Stimulated activated CD8-positive, alpha-beta memory T cell treated with anti-CD3 and anti-CD28 coated beads, Interleukin-15, amount 100 ng/mL, for 4 hours (primary cell): ENCODE data around the gene ABCA6.
"Not testable (repeated sequence)": the region's sequence is repeated elsewhere in the genome, so short reads cannot be mapped to it uniquely, and the experiment has no call there.

Experiments used
- DNase-seq, 2 donors: peaks; one replicate each; pipeline ENCODE4 v3.0.0-alpha.2; 2020; ENCODE audit warnings: low read depth in 2 of 2

ABCA6 gene

DNA sequence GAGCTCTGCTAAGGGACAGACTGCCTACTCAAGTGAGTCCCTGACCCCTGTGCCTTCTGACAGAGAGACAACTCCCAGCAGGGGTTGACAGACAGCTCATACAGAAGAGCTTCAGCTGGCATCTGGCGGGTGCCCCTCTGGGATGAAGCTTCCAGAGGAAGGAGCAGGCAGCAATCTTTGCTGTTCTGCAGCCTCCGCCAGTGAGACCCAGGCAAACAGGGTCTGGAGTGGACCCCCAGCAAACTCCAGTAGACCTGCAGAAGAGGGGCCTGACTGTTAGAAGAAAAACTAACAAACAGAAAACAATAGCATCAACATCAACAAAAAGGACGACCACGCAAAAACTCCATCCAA, 70.5 kb downstream of the ABCA6 start:
- not testable (repeated sequence) for DNase-seq

DNA sequence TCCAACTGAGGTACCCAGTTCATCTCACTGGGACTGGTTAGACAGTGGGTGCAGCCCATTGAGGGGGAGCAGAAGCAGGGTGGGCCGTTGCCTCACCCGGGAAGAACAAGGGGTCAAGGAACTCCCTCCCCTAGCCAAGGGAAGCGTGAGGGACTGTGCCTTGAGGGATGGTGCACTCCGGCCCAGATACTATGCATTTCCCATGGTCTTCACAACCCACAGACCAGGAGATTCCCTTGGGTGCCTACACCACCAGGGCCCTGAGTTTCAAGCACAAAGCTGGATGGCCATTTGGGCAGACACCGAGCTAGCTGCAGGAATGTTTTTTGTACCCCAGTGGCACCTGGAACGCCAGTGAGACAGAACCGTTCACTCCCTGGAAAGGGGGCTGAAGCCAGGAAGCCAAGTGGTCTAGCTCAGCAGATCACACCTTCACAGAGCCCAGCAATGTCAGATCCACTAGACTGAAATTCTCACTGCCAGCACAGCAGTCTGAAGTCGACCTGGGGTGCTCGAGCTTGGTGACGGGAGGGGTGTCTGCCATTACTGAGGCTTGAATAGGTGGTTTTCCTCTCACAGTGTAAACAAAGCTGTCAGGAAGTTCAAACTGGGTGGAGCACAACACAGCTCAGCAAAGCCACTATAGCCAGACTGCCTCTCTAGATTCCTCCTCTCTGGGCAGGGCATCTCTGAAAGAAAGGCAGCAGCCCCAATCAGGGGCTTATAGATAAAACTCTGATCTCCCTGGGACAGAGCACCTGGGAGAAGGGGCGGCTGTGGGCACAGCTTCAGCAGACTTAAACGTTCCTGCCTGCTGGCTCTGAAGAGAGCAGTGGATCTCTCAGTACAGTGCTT, 71.1 kb downstream of the ABCA6 start:
- not testable (repeated sequence) for DNase-seq

DNA sequence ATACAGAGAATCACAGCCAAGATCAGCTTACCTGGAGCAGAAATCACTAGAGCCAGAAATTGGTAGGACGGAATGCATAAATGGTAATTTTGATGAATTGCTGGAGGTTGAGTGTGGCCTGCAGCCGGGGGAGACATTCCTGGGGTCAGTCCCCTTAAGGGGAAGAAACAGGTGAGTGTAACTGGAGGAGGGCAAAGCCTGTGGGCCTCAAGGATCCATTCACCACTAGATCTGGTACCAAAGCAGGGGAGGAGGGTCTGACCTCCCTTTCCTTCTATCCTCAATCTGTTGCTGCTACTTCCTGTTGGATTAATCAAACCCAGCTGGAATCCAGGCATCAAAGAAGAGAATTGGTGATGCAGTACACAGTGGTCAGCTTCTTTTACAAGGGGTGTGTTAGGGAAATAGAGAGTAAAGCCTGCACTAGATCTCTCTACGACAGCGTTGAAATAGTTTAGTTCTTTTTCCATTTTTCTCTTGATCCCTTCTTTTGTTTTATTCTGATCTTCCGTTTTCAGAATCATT, 72.4 kb downstream of the ABCA6 start:
- DNase-seq, result no peak

DNA sequence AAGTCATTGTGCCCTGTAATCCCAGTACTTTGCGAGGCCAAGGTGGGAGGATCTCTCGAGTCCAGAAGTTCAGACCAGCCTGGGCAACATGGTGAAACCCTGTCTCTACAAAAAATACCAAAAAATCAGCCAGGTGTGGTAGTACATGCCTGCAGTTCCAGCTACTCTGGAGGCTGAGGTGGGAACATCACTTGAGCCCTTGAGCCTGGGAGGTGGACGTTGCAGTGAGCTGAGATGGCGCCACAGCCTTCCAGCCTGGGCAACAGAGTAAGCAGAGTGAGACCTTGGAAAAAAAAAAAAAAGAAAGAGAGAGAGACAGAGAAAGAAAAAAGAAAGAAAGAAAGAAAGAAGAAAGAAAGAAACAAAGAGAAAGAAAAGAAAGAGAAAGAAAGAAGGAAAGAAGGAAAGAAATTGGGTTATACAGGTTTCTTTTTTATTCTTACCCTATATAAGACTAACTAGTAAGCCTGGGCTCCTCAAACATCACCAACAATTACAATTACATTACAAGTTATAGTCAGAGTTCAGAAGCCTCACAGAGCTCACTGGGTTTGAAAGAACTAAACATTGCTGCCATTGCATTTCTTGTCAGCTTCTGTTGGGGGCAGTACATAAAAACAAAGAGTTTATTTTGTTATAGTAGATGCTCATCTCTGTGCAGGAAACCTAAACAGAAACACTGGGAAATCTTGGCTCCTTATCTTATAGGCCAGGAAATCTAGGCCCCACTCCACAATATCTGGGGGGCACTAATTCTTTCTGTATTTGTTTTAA, 74.2 kb downstream of the ABCA6 start:
- DNase-seq, result no peak

DNA sequence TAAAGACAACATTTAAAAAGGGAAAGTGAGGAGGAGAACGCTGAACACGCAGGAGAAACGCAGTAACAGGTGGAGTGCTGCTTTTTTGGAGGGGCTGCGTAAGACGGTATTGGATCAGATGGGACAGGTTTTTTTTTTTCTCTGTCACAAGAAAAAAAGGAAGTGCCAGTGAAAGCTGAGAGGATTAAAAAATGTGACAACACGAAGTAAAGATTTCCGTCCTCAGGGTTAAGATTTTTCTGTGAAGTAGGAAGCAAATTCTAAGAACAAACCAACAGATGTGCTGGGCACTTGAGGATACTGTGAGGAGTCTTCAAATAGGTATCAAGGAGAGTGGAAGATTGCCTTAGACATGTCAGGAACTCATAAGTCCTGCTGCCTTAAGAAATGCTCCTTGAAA, 75.2 kb downstream of the ABCA6 start:
- DNase-seq, result no peak

DNA sequence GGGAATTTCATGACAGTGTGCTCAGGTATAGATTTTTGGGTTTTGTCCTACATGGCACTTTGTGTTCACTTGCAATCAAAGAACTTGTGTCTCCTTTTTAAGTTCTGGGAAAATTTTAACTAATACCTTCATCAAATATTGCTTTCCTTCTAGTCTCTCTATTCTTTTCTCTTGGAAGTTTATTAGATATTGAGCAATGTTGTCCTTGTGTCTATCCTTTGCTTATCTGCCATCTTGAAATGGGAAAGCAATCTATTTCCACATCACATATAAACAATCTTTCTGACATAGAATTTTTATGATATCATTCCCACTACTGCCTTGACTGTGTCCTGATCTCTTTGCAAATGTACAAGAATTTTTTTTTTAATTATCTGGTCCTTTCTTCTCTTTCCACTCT, 76.6 kb downstream of the ABCA6 start:
- no peak for DNase-seq

DNA sequence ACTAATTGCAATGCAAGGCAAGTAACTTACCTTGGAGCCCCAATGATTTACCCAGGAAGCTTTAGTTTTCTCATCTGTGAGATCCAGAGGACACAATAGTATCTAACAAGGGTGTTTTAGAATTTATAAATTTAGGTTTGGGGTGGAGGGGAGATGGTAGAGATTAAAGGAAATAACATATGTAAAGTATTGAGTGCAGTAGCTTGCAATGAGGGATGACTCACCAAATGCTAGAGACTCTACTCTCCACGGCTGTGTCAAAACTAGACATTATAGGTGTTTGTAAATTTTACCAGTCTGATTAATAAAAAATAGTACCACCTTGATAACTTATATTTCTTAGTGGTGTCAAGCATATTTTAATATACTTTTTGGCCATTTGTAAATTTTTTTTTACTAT, 77.2 kb downstream of the ABCA6 start:
- DNase-seq, result no peak

DNA sequence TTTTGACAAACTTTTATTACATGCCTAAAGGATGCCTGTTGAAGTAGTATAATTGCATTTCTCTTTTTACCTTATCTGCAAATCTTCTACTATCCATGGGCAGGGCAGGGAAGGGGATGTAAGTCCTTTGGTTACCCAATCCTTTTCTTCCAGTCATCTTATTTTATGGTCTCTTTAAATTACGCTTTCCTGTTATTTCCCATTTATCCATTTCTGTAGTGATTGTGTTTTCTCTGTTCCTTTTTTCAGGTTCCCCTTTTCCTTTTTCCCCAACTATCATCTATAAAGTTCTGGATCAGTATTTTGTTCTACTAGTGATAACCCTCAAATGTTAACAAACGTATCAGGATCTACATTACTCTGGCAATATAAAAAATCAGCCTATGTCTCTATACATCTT, 77.7 kb downstream of the ABCA6 start:
- DNase-seq, result no peak

DNA sequence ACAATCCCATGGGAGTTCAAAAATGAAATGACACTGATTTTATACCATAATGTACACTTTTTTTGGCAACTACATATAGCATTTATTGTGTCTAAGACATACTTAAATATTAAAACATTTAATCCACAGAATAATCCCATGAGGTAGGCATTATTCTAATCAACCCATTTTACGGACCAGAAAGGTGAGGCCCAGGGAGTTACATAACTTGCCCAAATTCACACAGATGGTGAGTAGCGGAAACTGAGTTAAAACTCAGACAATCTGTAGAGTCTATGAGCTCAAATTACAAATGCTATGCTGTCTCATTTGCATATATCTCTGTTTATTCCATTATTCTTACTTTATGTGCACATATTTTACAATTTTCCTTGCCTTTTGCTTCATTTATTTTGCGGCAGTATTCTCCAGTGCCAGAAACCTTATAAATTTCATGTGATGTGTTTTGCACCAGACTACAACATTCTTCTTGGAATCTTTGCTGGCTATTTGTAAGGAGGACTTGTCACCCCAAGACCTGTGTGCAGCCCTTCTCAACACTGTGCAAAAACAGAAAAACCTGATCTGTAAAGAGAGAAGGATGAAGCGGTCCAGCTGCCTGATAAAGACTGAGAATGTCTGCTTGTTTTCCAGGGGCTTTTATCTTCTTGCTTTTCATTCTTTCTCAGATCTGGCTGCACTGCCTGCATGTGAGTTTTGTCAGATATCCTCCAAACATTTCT, 78.7 kb downstream of the ABCA6 start:
- no peak for DNase-seq

DNA sequence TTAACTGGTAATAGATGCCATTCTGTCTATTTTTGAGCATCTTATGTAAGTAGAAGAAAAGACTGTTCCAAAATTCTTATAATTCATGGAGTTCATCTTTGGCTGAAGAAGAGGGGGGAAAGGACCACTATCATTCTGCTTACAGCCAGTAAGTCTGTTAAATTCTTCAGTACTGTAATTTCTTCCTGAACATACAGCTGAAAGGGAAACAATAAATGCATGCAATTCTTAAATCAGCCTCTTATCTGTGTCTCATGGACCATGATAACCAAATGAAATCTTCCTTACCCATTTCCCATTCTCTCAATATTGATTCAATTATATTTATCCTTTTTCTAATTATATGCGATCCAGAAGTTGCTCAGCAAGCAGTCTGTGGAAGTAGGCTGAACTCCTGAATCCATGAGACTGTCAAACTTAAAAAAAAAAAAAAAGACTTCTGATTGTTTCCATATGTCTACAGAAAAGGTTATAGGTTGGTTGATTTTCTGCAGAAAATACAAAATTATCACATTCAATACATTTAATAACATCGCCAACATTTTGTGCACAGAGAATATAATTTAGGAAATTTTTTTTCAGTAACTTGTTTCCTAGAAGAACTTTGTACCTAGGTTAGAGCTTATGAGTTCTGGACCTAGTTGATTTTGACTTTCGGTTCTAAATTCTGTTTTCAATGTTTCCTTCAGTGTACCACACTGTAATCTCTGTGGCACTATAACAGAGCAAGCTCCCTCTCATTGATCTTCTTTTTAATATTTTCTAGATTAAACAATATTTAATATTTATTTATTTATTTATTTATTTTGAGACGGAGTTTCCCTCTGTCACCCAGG, 79.8 kb downstream of the ABCA6 start:
- no peak for DNase-seq

DNA sequence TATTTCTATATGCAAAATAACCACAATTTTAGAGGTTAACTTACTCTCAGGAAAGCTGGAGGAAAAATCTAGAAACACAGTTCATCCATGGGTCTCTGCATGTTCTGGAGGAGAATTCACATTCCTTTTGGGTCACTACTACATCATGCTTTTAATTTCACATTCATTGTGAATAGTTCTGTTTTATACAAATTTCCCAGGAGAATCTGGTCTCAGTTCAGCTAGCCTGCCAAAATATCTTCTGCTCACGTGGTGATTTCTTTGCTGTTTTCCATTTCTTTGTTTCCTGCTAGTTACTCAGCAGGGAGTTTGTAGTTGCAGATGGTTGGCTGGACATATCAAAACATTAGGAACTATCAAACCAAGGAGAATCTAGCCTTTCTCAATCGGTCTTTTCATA, 80.9 kb downstream of the ABCA6 start, which contains the start of gene ABCA9:
TSS of gene ABCA9 (minus strand) at position 106 of the 400 bp plus-strand sequence. CDS start 9,801 bp downstream, outside the sequence.
- DNase-seq, result no peak

DNA sequence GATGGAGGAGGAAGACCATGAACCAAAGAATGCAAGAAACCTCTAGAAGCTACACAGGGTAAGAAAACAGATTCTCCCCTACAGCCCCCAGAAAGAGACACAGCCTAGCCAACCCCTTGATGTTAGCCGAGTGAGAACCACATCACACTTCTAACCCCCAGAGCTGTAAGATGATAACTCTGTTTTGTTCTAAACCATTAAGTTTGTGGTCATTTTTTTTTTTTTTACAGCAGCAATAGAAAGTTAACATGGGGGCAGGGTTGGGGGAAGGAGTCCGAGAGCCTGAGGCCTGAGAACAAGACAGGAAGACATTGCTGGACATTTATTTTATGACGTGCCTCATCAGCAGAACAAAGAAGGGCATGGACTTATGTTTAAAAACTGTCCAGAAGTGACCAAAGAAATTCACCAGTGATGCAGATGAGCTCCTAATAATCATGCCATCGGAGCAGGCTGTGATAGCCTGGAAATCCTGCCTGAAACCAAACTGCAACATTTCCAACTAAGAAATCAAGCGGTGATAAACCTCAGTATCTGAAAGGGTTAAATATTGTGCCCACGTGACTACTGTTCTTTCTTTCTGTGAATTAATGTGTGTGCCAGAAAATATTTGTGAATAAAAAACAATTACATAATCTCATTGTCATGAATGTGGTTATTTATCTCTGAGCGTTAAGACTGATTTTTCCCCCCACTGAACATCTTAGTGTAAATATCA, 82.1 kb downstream of the ABCA6 start:
- no peak for DNase-seq

DNA sequence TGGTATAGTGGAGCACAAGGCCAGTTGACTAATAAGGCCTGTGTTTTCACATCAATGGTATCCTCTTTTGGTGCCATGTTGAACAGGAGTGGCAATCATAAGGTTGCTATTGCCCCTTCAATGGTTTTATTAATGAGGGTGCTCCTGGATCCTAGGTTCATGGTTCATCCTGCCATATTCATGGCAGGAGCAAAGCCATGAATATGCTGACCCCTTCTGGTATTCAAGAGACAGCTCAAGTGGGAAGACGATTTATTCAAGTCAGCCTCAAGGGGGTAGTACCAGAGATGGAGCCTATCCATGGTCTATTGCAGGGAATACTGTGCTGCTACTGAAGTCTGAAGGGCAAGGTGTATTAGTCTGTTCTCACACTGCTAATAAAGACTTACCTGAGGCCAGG, 83.5 kb downstream of the ABCA6 start:
- no peak for DNase-seq

DNA sequence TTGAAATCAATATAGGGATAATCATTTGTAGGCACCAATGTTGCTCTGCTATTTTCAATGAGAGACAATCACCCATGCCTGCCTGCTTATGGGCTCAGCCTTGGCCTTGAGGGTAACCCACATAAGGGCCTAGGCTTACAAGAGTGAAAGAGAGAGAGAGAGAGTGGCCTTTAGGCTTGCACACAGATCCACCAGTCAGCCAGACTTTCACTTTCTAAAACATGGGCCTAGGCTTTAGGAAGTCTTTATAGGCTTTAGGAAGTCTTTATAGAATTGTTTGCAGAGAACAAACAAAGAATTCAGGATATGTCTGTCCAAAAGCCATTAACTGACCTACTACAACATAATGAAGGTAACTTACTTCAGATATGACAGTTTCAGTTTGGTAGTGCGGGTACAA, 84.4 kb downstream of the ABCA6 start:
- no peak for DNase-seq

DNA sequence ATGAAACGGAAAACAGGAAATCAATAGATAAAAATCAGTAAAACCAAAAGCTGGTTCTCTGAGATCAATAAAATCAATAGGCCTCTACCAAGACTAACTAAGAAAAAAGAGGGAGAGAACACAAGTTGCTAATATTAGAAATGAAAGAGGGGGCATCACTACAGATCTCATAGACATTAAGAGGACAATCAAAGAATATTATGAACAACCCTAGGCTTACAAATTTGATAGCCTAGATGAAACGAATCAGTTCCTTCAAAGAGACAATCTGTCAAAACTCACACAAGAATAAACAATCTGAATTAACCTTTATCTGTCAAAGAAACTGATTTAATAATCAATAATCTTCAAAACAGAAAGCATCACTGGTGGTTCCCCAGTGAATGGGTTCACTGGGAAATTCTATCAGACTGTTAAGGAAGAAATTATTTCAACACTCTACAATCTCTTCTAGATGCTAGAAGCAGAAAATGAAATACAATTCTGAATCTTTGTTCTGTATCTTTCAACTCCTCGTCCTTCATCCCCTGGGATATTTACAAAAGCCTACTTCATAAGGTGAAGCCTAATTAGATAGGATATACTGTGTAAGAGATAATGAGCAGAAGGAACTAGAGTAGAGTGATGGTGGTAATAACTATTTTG, 85.4 kb downstream of the ABCA6 start:
- DNase-seq, result no peak

DNA sequence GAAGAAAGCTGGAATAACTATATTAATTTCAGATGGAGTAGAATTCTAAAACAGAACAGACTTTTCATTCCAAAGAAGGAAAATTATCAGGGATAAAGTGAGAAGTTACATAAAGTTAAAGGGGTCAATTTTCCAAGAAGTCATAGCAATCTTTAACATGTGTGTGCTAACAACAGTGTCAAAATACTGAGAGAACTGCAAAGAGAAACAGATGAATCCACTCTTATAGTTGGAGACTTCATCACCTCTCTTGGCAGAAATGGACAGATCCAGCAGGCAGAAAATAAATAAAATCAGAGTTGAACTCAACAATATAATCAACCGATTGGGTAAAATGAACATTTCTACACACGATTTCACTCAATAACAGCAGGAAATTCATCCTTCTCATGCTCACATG, 86.4 kb downstream of the ABCA6 start:
- DNase-seq, result no peak

DNA sequence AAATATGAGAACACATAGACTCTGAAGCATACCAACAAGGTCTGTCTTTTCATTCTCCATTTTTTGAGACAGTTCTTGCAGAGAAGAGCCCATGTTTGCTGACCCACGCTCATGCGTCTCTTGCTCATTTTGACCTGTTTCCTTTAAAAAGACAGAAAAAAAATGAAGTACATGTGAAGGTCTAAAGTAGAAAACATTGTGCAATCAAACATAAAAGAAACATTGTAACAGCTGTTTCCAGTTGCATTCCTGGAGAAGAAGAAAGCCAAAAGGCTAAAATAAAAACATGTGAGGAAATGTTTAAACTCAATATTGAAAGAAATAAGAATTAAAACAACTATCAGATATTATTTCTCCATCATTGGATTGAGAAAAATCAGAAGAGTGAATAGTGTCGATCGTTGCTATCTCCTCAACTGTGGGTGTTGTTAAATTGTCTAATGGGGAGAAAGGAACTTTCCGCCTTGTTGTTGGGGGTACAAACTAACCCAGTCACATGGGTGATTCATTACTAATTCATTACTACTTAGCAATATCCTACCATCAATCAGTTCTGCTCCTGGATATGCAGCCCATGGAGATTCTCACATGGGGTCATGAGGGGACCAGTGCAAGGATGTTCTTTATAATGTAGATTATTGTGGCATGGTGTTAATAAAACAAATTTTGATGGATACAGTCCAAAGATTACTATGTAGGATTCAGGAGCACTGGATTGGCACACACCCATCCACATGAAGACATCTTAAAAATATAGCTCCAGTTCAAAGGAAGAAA, 90.5 kb downstream of the ABCA6 start:
- no peak for DNase-seq

DNA sequence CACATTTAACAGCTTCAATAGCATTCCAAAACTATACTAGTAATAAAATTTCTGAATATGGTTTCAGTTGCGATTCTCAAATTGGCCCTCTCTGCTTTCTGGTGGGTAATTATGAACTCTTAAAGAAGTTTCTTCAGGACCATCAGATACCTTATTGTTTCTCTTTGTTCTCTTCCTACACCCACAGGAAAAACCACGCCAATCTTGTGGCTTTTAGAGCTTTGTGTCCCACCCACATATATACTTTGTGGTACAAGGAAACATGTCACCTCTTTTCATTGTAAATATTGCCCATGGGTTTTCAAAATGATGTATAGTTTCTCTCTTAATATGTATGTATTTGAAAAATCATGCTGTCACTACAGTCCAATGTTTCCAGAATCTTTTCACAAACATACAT, 93.1 kb downstream of the ABCA6 start:
- no peak for DNase-seq
